ENCODE measurements around the gene GRIA4. TPM values are rescaled to one million over a fixed set of nuclear protein-coding genes. Genes with fewer than 3 reads are reported as not detected.

Gene GRIA4
- total and polyA plus RNA-seq, 7 donors: 0.03 to 0.17 (median 0.06) TPM; not detected in 4

- no peak overlapping the region for H3K4me3 ChIP-seq
- intact Hi-C loops (cut with DNase I): no loop called here
- no peak for DNase-seq
- no peak for ATAC-seq
- no peak for TF ChIP-seq CTCF (IDR thresholded peaks at IDR 0.05)
- H3K27me3 ChIP-seq (ENCODE audit: insufficient read depth in 3 of 3, low read length in 2 of 3): no peaks in the 10 kb centered on the region
- H3K4me1 ChIP-seq: no peaks in the 10 kb centered on the region
- H3K36me3 ChIP-seq (ENCODE audit: insufficient read depth in 1 of 2, low read depth in 1 of 2): no peaks in the 10 kb centered on the region
- H3K9me3 ChIP-seq: no peaks in the 10 kb centered on the region
- H3K27ac ChIP-seq: no peak overlapping the region
Observed at GRCh38 chr11:105953886-105954285, 344.0 kb downstream of the GRIA4 start.

GRCh38 chr11:105960252-105961245 is 350.7 kb downstream of the GRIA4 start:
- WGBS, 3 donors: 76 to 82% (median 79%) methylated on average over 22 of the region's 22 CpGs
- intact Hi-C loops (cut with DNase I): no loop called here
- no peaks in the 10 kb centered on the region for H3K36me3 ChIP-seq (ENCODE audit: insufficient read depth in 1 of 2, low read depth in 1 of 2)
- no peaks in the 10 kb centered on the region for H3K27me3 ChIP-seq (ENCODE audit: insufficient read depth in 3 of 3, low read length in 2 of 3)
- H3K27ac ChIP-seq: no peak overlapping the region
- DNase-seq: no peak
- H3K9me3 ChIP-seq: no peaks in the 10 kb centered on the region
- no peak for TF ChIP-seq CTCF (IDR thresholded peaks at IDR 0.05)
- H3K4me3 ChIP-seq: no peak overlapping the region
- H3K4me1 ChIP-seq: no peaks in the 10 kb centered on the region
- no peak for ATAC-seq

GRCh38 chr11:105968021-105968697 is 358.3 kb downstream of the GRIA4 start:
- H3K36me3 ChIP-seq (ENCODE audit: insufficient read depth in 1 of 2, low read depth in 1 of 2): no peaks in the 10 kb centered on the region
- no peak for TF ChIP-seq CTCF (IDR thresholded peaks at IDR 0.05)
- no peaks in the 10 kb centered on the region for H3K27me3 ChIP-seq (ENCODE audit: insufficient read depth in 3 of 3, low read length in 2 of 3)
- H3K4me1 ChIP-seq: no peaks in the 10 kb centered on the region
- intact Hi-C loops (cut with DNase I): no loop called here
- DNase-seq: no peak
- 60 to 77% (median 64%) methylated on average over 3 of the region's 3 CpGs for WGBS, 3 donors
- H3K9me3 ChIP-seq: no peaks in the 10 kb centered on the region
- H3K4me3 ChIP-seq: no peak overlapping the region
- no peak for ATAC-seq
- H3K27ac ChIP-seq: no peak overlapping the region

GRCh38 chr11:105969756-105970155 is 359.9 kb downstream of the GRIA4 start:
- Histone ChIP-seq H3K27ac (no peak overlapping the region), H3K4me3 (no peak overlapping the region), H3K9me3 (no peaks in the 10 kb centered on the region), H3K4me1 (no peaks in the 10 kb centered on the region), H3K27me3 (ENCODE audit: insufficient read depth in 3 of 3, low read length in 2 of 3) (no peaks in the 10 kb centered on the region), H3K36me3 (ENCODE audit: insufficient read depth in 1 of 2, low read depth in 1 of 2) (no peaks in the 10 kb centered on the region)
- no peak for TF ChIP-seq CTCF (IDR thresholded peaks at IDR 0.05)
- intact Hi-C loops (cut with DNase I): no loop called here
- 59 to 84% (median 64%) methylated on average over 1 of the region's 1 CpG for WGBS, 3 donors
- DNase-seq (no peak), ATAC-seq (no peak)

Measured in psoas muscle (tissue), 8 donors.